CD4-positive, alpha-beta T cell treated with Interferon alpha-2 for 1 hour (primary cell): ENCODE data around the gene RACGAP1.
A peak's percentile ranks its signal among the peaks of the same experiment; 100 is the strongest.

Source experiments
- DNase-seq, 2 donors: peaks; one replicate each; pipeline ENCODE4 v3.0.0-alpha.2; 2020 to 2022

The RACGAP1 gene

DNA sequence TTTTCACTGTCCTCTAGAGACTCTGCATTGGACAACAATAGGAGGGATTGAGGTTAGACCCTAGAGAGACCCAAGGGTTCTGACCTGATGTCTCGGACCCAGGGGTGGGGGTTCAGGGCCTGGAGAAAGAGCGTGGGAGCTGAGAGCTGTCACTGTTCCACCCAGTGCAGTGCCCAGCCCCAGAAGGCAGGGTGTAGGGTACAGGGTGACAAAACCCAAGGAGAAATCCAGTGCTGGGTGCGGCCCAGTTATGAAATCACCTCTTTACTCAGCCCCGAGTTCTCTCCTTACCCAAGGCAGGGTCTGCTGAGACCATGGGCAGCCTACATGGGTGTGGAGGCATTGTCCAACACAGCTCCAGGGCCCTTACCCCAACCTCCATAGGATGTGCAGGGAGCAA lies 72.1 kb downstream of the RACGAP1 start:
- no peak for DNase-seq

DNA sequence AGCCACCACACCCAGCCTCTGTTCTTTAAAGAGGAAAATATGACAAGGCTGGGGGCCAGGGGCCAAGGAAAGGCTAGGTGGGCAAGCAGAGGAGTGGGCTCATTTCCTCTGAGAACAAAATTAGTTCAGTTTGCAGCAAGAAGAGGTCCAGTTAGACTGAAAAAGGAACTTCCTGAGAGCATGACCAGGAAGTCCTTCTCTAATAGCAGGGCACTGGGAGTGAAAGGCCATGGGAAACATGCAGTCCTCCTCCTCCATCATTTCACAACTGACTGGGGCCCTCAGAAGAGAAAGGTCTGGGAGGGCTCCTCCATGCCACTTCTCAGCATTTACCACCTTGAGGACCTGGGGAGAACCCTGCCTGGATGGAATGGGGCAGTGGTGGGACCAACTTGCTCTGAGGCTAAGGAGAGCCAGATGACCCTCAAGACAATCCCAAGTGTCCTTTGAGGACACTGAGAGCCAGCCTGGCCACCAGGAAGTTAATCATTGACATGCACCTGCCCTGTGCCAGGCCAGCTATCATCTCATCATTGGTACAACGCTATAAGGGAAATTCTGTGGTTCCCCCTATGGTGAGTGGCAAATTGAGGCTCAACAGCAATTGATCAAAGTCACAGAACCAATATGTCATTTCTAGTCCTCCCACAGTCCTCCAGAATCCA lies 72.8 kb downstream of the RACGAP1 start:
- no peak for DNase-seq

DNA sequence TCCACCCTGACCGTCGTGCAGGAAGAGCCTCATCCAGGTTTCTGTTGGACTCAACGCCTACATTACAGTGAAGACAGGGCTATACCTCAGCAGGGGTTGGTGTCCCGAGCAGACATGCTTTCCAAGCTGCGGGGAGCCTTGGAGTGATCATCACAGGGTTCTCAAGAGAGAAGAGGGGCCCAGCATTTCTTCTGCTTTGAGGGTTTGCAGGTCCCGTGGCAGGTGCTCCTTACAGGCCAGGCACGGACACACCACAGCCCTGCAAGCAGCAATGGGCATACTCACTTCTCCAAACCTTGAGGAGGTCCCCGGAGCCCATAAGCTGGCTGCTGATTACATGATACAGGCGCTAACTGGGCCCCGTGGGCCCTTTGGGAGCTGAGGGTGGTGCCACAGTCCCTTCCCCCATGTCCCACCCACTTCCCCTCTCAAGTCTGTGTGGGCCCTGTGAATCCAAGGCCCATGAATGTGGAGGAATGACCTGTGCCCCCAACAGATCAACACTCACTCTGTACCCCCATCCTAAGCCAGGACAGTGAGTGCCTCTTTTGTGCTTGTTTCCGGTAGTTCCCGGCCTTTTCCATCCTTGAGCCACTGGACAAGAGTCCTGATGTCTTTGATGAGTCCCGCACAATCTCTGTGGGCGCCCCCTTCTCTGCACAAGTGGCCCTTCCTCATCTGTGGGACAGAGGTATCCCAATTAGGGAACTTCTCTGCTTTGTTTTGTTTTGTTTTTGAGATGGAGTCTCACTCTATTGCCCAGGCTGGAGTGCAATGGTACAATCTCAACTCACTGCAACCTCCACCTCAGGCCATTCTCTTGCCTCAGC lies 73.7 kb downstream of the RACGAP1 start:
- DNase-seq = no peak

DNA sequence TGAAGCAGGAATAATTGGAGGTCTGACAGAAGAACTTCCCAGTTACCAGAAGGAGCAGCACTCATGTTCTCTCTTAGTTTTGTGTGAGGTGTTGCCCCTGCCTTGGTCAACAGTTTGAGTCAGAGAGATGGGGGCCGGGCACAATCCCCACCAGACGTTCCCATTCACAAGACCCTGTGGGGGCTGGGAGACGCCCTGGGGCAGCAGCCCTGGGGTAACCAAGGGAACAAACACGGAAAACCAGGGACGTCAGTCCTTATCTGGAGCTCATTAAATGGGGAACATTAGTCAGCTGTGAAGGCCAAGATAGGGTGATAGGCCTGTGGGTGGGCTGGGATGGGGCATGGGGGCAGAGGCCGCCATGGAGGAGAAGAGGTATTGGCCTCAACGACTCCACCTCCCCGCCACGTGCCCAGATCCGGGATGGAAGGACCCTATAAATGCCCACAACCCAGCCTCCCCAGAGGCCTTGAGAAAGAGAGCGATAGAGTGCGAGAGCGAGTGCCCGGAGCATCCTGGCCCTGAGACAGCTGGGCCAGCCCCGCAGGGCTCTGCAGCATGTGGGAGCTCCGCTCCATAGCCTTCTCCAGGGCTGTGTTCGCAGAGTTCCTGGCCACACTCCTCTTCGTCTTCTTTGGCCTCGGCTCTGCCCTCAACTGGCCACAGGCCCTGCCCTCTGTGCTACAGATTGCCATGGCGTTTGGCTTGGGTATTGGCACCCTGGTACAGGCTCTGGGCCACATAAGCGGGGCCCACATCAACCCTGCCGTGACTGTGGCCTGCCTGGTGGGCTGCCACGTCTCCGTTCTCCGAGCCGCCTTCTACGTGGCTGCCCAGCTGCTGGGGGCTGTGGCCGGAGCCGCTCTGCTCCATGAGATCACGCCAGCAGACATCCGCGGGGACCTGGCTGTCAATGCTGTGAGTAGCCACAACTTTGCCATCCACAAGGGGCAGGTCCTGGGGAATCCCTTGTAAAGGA lies 74.7 kb downstream of the RACGAP1 start, which contains the start of gene AQP2:
Gene AQP2 (plus strand): TSS at position 465 of the 979 bp plus-strand sequence. CDS start 94 bp downstream, at position 559.
- no peak for DNase-seq

DNA sequence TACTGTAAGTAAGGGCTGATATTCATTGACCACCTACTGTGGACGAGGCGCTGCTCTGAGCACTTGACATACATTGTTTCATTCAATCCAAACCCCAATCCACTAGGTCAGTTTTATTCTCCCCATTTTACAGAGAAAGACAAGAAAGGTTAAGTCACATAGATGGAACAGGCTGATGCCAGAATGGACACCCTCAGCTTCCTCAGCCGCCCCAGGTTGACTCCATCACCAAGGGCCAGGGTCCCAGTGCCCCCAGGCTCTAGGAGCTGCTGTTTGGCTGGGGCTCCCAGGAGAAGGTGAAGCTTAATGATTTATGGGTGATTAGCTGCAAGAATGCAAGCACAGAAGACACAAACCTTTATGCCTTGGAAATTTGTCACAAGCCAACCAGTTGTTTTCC lies 75.4 kb downstream of the RACGAP1 start:
- DNase-seq = no peak

DNA sequence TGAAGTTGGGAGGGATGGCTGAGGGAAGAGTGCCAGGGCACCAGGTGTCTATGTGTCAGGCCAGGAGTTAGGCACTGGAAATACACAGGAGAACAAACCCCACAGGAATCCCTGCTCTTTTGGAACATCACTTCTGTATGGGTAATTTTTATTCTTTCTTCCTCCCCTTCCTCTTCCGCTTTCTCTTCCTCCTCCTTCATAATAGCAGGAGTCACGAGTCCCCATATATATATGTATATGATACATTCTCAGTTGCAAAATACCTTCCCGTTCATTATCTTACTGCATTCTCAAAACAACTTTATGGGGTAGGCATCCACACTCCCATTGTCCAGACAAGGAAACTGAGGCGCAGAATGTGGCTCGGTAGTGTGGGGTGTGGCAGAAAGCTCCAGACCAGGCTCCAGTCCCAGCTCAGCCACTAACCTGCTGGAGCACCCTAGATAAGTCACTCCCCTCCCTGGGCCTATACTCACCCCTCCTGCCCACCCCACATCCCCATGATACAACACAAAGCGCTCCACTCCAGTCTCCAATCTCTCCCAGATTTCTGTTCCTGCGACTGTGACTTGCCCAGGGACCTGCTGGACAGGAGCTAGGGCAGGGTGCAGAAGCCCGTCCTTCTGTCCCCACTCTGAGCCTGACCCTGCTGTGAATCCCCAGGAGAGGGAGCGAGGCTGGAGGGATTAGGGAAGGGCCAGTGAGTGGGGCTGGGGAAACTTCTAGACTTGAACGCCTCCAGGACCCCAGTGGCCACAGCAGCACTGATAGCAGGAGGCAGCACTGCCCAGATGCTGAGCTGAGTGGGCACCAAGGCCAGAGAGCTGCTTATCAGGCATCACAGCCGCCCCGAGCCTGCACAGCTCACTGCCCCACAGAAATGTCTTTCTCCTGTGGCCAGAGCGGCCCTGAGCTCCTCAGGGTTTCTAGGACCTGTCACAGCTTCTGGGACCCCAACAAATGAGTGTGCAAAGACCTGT lies 76.1 kb downstream of the RACGAP1 start:
- no peak for DNase-seq

DNA sequence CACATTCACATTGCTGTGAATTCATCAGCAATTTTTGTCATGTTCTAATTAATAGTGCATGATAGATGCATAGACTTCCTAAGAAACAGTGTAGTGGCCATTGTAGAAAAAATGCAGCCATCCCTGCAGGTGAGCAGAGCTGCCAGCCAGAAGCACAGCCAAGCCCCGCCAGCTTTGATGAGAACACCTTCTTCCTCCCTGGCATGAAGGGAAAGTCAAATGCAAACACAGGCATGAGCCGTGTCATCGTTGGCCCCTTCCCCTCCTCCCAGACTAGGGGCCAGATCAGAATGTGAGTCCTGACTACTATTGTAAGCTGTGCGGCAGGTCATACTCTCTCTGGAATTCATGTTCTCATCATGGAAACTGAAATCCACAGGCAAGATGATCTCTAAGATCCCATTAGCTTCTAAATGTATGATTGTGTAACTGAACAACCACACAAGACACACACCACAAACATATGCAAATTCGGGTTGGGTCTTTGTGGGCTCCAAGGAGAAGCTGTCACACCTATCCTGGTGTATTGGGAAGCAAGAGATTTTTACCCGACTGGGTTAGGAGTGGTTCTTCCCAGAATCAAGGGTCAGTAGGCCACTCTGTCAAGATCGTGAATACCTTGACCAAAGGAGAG lies 77.6 kb downstream of the RACGAP1 start:
- DNase-seq = no peak

DNA sequence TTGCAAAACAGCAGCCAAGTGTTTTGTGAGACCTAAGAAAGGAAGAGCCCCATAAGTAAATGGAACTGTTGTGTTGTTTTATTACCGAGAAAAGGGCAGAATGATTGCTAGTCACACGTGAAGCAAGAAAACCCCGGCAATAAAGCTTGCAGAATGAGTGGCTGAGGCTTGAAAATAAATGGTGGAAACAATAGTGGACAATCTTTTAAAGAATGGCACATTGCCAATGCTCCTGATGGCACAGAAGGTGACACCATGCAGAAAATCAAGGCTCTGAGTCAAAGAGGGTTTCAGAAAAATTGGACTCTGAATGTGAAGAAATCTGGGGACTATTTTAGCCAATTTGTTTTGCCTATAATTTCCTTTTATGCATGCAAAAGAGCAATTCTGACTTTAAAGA lies 78.8 kb downstream of the RACGAP1 start:
- DNase-seq = no peak

DNA sequence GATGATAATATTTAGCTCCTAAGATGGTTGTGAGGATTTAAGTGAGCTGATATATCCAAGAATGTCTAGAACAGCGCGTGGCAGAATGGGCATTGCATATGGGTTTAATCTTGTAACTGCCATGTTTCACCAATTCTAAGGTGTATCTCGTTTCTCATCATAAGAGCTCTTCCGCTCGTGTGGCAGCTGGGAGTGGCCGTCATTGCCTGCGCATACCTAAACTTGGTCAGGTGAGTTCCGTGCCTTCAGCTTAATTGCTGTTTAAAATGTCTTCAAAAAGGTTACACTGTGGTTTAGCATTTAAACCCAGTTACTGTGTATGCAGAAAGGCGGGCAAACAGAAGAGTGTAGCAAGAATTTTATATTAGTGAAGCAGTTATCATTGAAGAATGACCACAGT lies 79.2 kb downstream of the RACGAP1 start:
- peak in 1 of 2 donors; percentile 15 for DNase-seq

DNA sequence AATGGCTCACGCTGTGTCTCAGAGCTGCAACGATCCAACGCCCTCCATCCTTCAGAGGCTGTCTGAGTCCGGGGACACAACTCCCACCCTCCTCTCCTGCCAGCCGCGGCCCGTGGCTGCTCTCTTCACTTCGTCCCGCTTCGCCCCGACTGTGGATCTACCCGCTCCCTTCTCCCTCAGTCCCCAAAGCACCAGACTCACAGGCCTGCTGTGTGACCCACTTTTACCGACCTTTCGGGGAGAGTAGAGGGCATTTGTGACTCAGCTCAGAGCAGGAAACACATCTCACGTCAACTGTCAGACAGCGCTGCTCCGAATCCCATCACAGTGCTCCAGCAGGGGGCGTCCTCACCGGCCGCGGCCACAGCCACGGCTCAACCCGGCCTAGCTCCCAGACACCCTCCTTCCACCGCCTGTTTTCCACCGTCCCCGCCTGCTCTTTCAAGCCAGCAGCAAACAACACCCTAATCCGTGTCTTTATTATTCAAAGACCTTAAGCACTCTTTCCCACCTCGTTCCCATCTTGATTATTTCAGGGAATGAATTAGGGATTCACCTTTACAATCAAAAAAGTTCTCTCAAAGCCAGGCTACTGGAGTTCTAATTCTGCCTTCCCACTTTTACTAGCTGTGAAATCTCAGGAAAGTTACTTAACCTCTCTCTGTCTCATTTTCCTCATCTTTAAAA lies 79.8 kb downstream of the RACGAP1 start:
- peak; percentile 74 to 81 for DNase-seq

DNA sequence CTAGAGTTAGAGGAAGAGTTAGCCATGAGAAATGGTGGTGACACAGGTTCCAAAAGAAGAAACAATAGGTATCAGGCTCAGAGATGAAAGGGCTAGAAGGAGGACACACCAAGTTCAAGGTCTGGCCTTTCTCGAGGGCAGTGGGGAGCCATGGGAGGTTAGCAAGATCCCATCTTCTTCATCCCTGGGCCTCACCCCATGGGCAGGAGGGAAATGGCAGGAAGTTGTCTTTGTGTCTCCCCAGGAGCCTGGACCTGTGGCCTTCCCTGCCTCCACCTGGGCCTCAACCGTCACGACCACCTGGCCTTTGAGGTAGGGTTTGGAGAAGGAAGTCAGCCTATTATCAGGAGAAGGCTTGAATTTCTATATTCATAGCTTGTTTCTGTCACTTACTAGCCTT lies 80.6 kb downstream of the RACGAP1 start:
- DNase-seq = no peak

DNA sequence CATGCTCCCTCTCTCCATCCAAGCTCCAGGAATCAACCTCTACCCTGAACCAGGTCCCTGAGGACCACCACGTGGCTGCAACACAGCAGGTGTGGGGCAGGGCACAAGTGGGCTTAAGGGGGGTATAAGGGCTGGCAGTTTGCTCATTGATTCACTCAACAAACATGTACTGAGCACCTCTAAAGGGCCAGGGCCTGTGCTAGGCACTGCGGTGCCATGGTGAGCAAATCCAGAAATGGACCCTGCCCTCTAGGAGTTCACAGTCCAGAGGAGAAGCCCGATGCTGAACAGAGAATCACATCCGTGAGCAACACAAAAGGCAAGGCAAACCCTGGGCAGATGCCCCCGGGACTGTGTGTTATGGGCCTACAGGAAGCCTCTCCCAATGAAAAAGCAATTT lies 81.2 kb downstream of the RACGAP1 start:
- no peak for DNase-seq

DNA sequence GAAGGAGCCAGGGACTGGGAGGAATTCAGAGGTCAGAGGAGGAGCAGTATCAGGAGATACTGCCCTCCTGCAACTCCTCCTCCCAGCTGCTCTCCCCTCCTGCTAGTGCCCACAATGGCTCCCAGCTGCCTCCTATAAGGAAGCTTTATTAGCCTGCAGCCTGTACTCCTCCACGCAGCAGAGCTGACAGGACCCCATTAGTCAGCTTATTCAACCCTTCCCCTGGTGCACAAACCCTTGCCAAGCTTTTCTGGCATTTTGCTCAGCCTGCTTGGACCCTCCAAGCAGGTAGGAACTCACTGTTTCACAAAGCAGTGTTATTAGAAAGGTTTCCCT lies 81.7 kb downstream of the RACGAP1 start:
- DNase-seq = no peak

DNA sequence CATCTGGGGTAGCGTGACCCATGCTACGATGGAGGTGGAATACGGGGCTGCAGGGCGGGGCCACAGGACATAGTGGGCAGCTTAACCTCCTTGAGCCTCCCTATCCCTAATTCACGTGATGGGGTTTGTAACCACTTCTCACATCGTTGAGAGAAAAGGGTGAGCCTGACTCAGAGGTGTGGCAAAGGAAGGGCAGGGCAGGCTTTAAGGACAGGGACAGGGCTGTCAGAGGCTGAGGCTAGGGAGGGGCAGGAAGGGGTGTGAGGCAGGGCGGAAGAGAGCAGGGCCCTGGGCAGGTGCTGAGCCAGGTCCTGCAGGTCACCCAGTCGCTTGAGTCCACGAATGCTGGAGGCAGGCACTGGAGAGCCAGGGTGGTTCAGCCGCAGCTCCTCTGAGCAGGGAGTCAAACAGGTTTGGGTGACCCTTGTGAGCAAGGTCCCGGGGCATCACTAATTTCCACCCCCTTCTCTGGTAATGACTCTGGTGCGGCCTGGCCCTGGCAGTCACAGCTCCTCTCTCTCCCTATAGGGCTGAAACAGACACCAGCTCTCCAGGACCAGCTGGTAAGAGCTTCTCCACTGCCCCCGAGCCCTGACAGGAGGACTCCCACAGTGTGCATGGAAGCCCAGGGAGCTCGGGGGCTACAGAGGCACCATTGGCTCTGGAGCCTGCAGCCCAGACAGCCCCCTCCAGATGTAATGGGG lies 82.2 kb downstream of the RACGAP1 start:
- DNase-seq = no peak

DNA sequence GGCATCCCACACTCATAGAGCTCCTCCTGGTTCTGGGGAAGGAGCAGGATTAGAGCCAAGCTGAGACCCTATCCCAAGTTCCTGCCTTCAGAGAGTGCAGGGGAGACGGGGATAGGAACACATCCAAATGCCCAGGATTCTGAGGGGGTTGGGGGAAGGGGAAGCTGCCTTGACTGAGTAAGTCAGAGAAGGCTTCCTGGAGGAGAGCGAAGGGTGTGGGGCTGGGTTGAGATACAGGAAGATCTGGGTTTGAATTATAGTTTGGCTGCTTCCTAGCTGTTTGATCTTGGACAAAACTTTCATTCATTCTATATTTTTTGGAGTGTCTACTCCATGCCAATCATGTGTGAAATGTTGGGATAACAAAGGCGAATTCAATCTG lies 82.8 kb downstream of the RACGAP1 start:
- no peak for DNase-seq

DNA sequence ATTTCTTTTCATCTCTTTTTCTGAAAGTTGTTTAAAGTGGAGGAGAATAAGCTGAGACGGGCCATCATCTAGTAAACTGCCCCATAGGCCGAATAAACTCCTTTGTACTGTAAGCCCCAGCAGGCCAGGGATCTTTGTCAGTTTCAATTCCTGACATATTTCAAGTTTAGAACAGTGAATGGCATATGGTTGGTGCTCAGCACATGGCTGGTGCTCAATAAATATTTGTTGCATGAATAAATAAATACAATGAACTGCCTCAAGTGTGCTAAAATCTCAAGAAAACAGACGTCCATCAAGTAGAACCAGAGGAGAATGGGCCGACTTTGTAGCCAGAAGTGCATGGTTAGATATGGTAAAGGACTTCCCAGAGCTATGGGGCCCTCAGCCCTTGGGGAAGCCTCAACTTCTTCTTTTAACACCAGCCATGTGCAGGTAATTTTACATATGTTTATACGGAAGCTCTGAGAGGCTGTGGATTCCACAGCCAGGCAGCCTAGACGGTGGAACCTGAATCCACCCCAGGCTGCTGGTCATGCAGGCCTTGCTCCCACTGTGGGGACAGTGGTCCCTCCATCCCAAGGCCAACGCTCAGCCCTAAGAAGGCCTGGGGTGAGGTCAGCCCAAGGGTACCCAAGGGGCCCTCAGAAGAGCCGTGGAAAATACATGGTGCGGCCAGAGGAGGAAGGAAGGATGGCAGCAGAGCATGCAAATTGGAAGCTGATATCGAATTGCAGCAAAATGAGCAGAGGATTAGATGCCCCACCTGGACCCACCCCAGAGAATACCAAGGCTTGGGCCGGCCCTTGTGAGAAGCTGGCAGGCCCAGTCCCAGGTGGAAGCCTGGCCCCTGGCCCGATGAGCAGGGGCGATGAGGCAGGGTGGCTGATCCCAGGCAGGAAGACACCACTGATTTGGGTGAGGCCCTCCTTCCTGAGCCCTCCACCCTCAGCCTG lies 83.5 kb downstream of the RACGAP1 start:
- DNase-seq = no peak

DNA sequence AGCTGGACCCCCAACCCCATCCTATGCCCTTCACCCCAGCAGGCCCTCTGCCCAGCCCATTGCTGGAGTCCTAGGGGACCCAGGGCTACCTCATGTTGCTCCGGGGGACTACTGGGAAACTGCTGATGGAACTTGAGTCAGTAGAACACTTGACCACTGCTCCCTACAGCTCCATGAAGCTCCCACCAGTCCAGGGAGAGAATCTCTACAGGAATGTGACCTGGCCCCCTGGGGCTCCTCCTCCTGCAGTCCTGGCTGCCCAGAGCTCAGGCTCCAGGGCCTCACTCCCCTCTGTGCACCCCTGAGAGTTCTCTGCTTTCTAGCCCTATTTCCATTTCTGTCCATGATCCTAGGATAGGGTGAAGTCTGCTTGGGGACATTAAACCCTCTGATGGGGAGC lies 85.6 kb downstream of the RACGAP1 start:
- DNase-seq = no peak

DNA sequence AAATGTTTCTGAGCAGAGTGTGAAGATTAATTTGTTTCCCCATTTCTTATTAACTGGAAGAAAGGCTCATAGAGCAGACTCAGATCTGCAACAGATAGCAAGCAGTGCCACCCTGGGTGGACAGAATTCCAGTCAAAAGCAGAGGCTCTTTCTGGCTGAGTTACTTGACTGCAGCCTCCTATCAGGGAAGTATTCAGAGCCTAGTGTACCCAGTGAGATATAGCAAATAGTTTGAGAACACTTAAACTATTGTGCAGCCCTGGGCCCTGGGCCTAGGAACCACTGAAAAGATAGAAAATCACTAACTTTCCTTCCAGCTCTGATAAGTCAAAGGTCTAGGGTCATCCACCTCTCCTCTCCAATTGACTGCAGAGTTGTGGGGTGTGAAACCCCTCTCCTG lies 86.0 kb downstream of the RACGAP1 start:
- no peak for DNase-seq
